Stimulated activated CD4-positive, alpha-beta T cell treated with anti-CD3 and anti-CD28 coated beads, Interleukin-2, amount 100 ng/mL, for 4 hours (primary cell): Measurements from ENCODE around the gene HERPUD2.
"Not testable (repeated sequence)": the region's sequence is repeated elsewhere in the genome, so short reads cannot be mapped to it uniquely, and the experiment has no call there.

Experiments used
- DNase-seq: peaks from one replicate; pipeline ENCODE4 v3.0.0-alpha.2; 2020; ENCODE audit warnings: low read depth

The HERPUD2 gene

GRCh38 chr7:35677582-35678356, 17.2 kb downstream of the HERPUD2 start:
- no peak for DNase-seq

- DNase-seq, result no peak
Measured at GRCh38 chr7:35676211-35676610, 18.7 kb downstream of the HERPUD2 start.

GRCh38 chr7:35670856-35671569, 23.9 kb downstream of the HERPUD2 start:
- DNase-seq, result no peak

- not testable (repeated sequence) for DNase-seq
Measured at GRCh38 chr7:35660411-35660810, 34.5 kb downstream of the HERPUD2 start.

GRCh38 chr7:35658606-35659201, 36.2 kb downstream of the HERPUD2 start:
- DNase-seq, result no peak

GRCh38 chr7:35657125-35657524, 37.8 kb downstream of the HERPUD2 start:
- no peak for DNase-seq

GRCh38 chr7:35654558-35654957, 40.4 kb downstream of the HERPUD2 start:
- DNase-seq, result not testable (repeated sequence)

- no peak for DNase-seq
Measured at GRCh38 chr7:35652124-35652523, 42.8 kb downstream of the HERPUD2 start.

GRCh38 chr7:35650751-35651150, 44.2 kb downstream of the HERPUD2 start:
- DNase-seq, result no peak

GRCh38 chr7:35649711-35650110, 45.2 kb downstream of the HERPUD2 start:
- DNase-seq, result no peak

GRCh38 chr7:35648367-35648766, 46.6 kb downstream of the HERPUD2 start:
- DNase-seq, result no peak

- DNase-seq, result no peak
Measured at GRCh38 chr7:35647171-35647574, 47.8 kb downstream of the HERPUD2 start.

- DNase-seq, result no peak
Measured at GRCh38 chr7:35646289-35647023, 48.5 kb downstream of the HERPUD2 start.

- DNase-seq, result no peak
Measured at GRCh38 chr7:35645691-35646090, 49.2 kb downstream of the HERPUD2 start.

GRCh38 chr7:35630024-35630972, 64.6 kb downstream of the HERPUD2 start:
- DNase-seq, result no peak

- peak; percentile 14 for DNase-seq
Measured at GRCh38 chr7:35624299-35625186, 70.4 kb downstream of the HERPUD2 start.

- DNase-seq, result no peak
Measured at GRCh38 chr7:35623381-35623780, 71.6 kb downstream of the HERPUD2 start.

GRCh38 chr7:35619863-35620262, 75.1 kb downstream of the HERPUD2 start:
- DNase-seq, result no peak

- no peak for DNase-seq
Measured at GRCh38 chr7:35617041-35617440, 77.9 kb downstream of the HERPUD2 start.

- no peak for DNase-seq
Measured at GRCh38 chr7:35613150-35613549, 81.8 kb downstream of the HERPUD2 start.
